Measurements from ENCODE around the gene PRKAR1B. TPM values are rescaled to one million over a fixed set of nuclear protein-coding genes. Genes with fewer than 3 reads are reported as not detected.

PRKAR1B gene
- total RNA-seq, 1 experiment from 2014 or later = 62.0 TPM

DNA sequence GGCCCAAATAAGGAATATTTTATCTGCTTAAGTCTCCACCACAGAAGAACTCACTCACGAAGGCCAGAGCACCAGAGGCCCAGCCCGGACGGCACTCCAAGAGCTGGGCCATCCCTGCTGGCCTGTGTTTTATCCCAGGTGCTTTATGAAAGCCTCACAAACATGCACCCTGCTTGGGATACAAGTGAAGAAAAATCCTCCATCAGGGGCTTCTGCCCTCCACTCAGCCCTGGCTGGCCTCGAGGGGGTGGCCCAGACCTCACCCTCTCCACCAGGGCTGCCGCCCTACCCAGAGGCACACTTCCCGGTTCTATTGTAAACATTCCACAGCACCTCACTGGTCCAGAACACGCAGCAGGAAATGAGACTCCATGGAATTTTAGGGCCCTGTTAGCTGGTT, 20.4 kb downstream of the PRKAR1B start:
- H3K9me3 ChIP-seq (ENCODE audit: control insufficient read depth, insufficient read depth, low read depth, low read length) = peaks cover 6% of the 10 kb centered on the region; the same call in 1 of the 2 replicates
- ChIA-PET CTCF (no interaction called here), POLR2A (no interaction called here)
- no peaks in the 10 kb centered on the region for H3K27me3 ChIP-seq (ENCODE audit: control insufficient read depth, insufficient read depth, low read length)
- no peaks in the 10 kb centered on the region for H3K36me3 ChIP-seq (ENCODE audit: control insufficient read depth, insufficient read depth, low read length)
- BruUV-seq (replicated peaks) = no TSS peak
- intact Hi-C loops (cut with micrococcal nuclease; ENCODE audit: unreplicated experiment) = no loop called here
- no peak for TF ChIP-seq POLR2AphosphoS5 (IDR thresholded peaks at IDR 0.05; ENCODE audit: low read depth, low read length)
- TF ChIP-seq, protein P1, sequence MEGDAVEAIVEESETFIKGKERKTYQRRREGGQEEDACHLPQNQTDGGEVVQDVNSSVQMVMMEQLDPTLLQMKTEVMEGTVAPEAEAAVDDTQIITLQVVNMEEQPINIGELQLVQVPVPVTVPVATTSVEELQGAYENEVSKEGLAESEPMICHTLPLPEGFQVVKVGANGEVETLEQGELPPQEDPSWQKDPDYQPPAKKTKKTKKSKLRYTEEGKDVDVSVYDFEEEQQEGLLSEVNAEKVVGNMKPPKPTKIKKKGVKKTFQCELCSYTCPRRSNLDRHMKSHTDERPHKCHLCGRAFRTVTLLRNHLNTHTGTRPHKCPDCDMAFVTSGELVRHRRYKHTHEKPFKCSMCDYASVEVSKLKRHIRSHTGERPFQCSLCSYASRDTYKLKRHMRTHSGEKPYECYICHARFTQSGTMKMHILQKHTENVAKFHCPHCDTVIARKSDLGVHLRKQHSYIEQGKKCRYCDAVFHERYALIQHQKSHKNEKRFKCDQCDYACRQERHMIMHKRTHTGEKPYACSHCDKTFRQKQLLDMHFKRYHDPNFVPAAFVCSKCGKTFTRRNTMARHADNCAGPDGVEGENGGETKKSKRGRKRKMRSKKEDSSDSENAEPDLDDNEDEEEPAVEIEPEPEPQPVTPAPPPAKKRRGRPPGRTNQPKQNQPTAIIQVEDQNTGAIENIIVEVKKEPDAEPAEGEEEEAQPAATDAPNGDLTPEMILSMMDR (IDR thresholded peaks at IDR 0.05) = no peak
- TF ChIP-seq, protein P2, sequence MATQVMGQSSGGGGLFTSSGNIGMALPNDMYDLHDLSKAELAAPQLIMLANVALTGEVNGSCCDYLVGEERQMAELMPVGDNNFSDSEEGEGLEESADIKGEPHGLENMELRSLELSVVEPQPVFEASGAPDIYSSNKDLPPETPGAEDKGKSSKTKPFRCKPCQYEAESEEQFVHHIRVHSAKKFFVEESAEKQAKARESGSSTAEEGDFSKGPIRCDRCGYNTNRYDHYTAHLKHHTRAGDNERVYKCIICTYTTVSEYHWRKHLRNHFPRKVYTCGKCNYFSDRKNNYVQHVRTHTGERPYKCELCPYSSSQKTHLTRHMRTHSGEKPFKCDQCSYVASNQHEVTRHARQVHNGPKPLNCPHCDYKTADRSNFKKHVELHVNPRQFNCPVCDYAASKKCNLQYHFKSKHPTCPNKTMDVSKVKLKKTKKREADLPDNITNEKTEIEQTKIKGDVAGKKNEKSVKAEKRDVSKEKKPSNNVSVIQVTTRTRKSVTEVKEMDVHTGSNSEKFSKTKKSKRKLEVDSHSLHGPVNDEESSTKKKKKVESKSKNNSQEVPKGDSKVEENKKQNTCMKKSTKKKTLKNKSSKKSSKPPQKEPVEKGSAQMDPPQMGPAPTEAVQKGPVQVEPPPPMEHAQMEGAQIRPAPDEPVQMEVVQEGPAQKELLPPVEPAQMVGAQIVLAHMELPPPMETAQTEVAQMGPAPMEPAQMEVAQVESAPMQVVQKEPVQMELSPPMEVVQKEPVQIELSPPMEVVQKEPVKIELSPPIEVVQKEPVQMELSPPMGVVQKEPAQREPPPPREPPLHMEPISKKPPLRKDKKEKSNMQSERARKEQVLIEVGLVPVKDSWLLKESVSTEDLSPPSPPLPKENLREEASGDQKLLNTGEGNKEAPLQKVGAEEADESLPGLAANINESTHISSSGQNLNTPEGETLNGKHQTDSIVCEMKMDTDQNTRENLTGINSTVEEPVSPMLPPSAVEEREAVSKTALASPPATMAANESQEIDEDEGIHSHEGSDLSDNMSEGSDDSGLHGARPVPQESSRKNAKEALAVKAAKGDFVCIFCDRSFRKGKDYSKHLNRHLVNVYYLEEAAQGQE (IDR thresholded peaks at IDR 0.05; ENCODE audit: insufficient read depth in 1 of 2, low read depth in 2 of 2, low read length in 1 of 2) = no peak
- TF ChIP-seq TCF7L2 (IDR thresholded peaks at IDR 0.05; ENCODE audit: low read depth, low read length) = no peak
- no peak for TF ChIP-seq SIN3A (IDR thresholded peaks at IDR 0.05; ENCODE audit: borderline replicate concordance, insufficient read depth, low read depth, low read length)
- H3K4me3 ChIP-seq (ENCODE audit: low read depth in 2 of 2, low read length in 2 of 2) = no peak overlapping the region
- no peak for ATAC-seq
- in situ Hi-C loops (cut with HindIII; ENCODE audit: low pct_unique_long_range_greater_than_20kb, low sequenced_read_pairs) = no loop called here
- no peak for DNase-seq (ENCODE audit: low read depth, low spot score)
- no peak overlapping the region for H3K27ac ChIP-seq (ENCODE audit: low read length)
- no peaks in the 10 kb centered on the region for H3K4me1 ChIP-seq (ENCODE audit: control insufficient read depth, insufficient read depth, low read length)

DNA sequence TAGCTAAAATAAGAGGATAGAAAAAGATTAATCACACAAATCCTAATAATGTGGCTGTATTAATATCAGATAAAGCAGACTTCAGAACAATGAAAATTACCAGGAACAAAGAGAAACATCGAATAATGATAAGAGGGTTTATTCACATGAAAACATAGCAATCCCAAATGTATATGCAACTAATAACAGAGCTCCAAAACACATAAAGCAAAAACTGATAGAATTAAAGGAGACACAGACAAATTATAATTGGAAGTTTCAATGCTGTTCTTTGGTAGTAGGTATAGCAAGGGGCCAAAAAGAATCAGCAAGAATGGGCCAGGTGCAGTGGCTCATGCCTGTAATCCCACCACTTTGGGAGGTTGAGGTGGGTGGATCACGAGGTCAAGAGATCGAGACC, 24.0 kb downstream of the PRKAR1B start:
- in situ Hi-C loops (cut with HindIII; ENCODE audit: low pct_unique_long_range_greater_than_20kb, low sequenced_read_pairs) (no loop called here), intact Hi-C loops (cut with micrococcal nuclease; ENCODE audit: unreplicated experiment) (no loop called here)
- Histone ChIP-seq H3K27ac (ENCODE audit: low read length) (no peak overlapping the region), H3K36me3 (ENCODE audit: control insufficient read depth, insufficient read depth, low read length) (no peaks in the 10 kb centered on the region), H3K4me1 (ENCODE audit: control insufficient read depth, insufficient read depth, low read length) (no peaks in the 10 kb centered on the region), H3K27me3 (ENCODE audit: control insufficient read depth, insufficient read depth, low read length) (no peaks in the 10 kb centered on the region), H3K4me3 (ENCODE audit: low read depth in 2 of 2, low read length in 2 of 2) (no peak overlapping the region), H3K9me3 (ENCODE audit: control insufficient read depth, insufficient read depth, low read depth, low read length) (peaks cover 6% of the 10 kb centered on the region; the same call in 1 of the 2 replicates)
- ChIA-PET CTCF (no interaction called here), POLR2A (no interaction called here)
- TF ChIP-seq SIN3A (IDR thresholded peaks at IDR 0.05; ENCODE audit: borderline replicate concordance, insufficient read depth, low read depth, low read length) (no peak), POLR2AphosphoS5 (IDR thresholded peaks at IDR 0.05; ENCODE audit: low read depth, low read length) (no peak), TCF7L2 (IDR thresholded peaks at IDR 0.05; ENCODE audit: low read depth, low read length) (no peak)
- TF ChIP-seq, protein P2 (IDR thresholded peaks at IDR 0.05; ENCODE audit: insufficient read depth in 1 of 2, low read depth in 2 of 2, low read length in 1 of 2) = no peak
- TF ChIP-seq, protein P1 (IDR thresholded peaks at IDR 0.05) = no peak
- no TSS peak for BruUV-seq (replicated peaks)
- DNase-seq (ENCODE audit: low read depth, low spot score) (no peak), ATAC-seq (no peak)
